Gastrocnemius medialis (tissue), 4 donors: ENCODE results near the gene C1orf174.

Experiments
- POLR2A ChIP-seq, 2 donors: fragments of 450-650 bp; IDR thresholded peaks; one replicate each; pipeline ENCODE4 v1.6.1; 2017; ENCODE audit warnings: antibody characterized with exemption in 2 of 2, mild to moderate bottlenecking in 2 of 2, moderate library complexity in 2 of 2
- TF ChIP-seq, protein P1 (sequence below), 5 experiments: fragments of 450-650 bp in 3 of 5; fragments of 200-600 bp in 2 of 5; sonication (generic) in 2 of 5; IDR thresholded peaks in 4 of 5; conservative IDR thresholded peaks in 1 of 5; 1 replicate in 4 of 5; 2 replicates in 1 of 5; pipeline ENCODE4 v1.5.1; 2016 to 2019; ENCODE audit warnings: antibody characterized with exemption in 5 of 5, mild to moderate bottlenecking in 3 of 5, moderate library complexity in 3 of 5

DNA sequence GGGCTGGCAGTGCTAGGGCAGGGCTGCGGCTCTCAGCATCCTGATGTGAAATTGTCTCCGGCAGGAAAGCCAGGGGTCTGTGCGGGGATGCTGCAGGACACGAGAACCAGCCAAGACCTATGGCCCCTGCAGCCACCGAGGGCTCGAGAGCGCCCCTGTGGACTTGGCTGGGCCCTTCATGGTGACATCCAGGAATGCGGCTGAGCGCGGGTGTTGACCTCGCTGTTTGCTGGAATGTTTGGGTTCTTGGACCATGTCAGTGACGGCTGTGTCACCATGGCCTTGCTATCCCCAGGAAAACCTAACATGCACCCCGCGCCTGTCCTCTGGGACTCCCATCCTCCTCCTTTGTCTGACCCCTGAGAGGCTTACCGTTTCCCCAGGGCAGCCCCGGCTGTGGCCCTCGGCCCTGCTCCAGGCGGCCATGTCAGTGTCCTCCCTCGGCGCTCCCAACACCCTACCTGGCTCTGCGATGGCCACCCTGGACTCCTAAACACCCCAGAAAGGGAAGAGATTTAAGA lies 14.3 kb upstream of the C1orf174 start:
- TF ChIP-seq POLR2A (IDR thresholded peaks at IDR 0.05) = no peak
- TF ChIP-seq, protein P1, sequence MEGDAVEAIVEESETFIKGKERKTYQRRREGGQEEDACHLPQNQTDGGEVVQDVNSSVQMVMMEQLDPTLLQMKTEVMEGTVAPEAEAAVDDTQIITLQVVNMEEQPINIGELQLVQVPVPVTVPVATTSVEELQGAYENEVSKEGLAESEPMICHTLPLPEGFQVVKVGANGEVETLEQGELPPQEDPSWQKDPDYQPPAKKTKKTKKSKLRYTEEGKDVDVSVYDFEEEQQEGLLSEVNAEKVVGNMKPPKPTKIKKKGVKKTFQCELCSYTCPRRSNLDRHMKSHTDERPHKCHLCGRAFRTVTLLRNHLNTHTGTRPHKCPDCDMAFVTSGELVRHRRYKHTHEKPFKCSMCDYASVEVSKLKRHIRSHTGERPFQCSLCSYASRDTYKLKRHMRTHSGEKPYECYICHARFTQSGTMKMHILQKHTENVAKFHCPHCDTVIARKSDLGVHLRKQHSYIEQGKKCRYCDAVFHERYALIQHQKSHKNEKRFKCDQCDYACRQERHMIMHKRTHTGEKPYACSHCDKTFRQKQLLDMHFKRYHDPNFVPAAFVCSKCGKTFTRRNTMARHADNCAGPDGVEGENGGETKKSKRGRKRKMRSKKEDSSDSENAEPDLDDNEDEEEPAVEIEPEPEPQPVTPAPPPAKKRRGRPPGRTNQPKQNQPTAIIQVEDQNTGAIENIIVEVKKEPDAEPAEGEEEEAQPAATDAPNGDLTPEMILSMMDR (IDR thresholded peaks at IDR 0.05 in 4 of 5, conservative IDR thresholded peaks at IDR 0.05 in 1 of 5) = no peak
